T-helper 2 cell (primary cell): ENCODE measurements around the gene TOX3.

ENCODE experiments used
- DNase-seq, 5 experiments: peaks; one replicate each; pipeline versions ENCODE4 v3.0.0 to v3.0.0-alpha.2; 2012 to 2022

The TOX3 gene

DNA sequence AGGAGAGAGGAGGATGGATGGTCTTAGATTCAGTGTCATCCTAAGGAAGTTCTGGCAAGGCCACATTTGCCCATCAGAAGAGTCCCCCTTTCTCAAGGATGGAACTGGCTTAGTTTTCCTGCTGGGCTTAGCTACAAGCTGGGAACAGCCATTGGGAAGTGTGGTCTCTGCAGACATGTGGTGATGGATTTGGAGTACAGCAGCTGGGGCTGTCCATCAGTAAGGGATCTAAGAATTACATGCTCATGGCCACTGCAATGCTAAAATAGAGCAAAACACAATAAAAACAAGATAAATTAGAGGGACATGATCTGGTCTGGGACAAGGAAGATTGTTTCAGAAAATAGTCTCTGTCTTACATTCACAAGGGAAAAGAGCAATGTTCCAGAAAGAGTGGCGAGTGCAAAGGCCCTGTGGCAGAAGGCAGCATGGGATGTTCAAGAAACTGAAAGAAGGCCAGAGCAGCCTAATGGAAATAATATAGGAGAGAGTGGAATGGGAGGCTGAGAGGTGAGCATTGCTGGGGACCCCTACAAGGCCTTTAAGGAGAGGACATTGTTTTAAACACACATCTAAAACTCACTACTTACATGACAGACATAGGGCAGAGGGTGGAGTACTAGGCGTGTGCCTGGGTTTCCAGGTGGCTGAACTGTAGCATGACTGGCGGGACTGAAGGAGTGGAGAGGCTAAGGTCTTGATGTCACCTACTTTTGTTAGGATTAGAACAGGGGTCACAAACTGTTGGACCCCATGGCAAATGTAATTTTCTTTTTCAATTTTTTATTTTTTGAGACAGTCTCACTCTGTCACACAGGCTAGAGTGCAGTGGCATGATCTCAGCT lies 17.0 kb upstream of the TOX3 start:
- DNase-seq, result no peak

DNA sequence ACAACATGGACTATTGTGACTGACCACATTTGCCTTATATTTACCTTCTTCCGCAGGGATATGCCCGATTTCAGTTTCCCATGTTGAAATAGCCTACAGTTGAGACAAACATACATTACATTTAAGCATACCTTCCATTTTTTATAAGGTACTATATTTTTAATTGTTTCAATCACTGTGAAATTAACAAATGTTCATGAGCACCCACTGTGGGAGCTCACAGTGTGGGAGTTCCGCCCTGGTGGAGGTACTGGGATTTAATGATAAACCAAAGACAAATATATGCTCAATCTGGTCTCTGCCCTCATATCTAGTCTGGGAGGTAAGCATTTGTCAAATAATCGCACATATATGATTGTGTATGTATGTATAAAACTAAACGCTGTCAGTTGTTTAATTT lies 15.8 kb upstream of the TOX3 start:
- no peak for DNase-seq

DNA sequence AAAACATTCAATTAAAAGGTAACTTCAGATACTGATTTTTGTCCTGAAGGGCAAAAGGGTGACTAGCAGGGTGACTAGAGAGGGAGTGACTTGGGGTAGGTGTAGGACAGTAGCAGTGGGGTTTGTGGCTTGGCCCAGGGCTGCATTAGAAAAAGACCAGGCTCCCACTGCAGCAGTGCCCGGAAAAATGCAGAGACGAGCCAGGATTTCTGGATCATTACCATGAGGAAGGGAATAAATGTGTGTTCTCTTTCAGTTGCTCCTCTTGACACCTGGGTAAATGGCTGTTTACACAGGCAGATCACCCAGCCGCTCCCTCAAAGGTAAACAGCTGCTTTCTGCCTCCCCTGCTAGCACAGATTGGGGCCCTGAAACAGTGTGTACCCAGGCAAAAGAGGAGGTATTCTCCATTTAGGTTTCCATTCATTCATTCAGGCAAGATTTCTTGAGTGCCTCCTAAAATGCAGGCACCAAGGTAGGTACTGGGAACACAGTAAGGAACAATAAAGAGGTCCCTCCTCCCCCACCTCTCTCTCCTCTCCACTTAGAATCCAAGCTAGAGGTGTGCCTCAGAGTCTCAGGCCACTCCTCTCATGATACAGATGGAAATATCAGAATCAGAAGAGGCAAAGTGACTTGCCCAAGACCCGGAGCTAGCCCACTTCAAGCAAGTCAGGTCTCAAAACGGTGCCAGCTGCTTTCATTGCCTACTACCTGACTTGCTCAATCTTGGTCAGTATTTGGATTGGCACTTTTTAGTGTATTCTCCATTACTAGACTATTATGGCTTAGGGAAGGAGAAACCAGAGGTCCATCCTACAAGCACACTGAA lies 15.2 kb upstream of the TOX3 start:
- no peak for DNase-seq

DNA sequence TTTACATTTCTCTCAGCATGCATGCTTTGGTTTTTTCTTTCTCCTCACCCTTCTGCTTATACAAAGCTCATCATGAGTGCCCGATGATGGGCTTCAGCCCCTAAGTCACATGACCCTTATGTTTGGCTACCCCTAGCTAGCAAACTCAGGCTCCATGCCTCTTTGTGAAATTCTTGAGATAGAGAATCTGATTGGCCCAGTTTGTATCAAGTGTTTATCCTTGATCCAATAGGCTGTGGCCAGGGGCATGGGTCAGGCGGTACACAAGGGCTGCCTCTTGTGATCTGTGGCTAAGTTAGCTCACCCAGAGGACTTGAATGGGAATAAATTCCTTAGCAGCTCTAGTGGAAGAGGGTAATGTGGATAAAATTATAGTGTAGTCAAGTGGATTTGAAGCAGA lies 11.5 kb upstream of the TOX3 start:
- no peak for DNase-seq

DNA sequence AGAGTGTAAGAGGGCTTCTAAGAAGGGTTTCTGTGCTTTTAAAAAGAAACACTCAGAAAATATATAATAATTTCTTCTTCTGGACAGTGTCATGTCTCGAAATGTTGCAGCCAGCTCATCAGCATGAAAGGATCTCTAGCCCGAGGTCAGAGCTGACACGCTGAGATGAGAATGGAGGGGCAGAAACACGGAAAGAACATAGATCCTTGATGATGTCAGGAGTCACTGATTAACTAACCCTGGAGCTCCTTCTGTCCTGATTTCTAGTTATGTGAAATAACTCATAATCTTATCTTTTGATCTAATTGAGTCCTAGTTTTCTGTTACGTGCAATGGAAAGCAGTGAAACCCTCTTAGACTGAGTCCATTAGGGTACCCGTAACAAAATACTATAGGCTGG lies 10.3 kb upstream of the TOX3 start:
- DNase-seq, result no peak

DNA sequence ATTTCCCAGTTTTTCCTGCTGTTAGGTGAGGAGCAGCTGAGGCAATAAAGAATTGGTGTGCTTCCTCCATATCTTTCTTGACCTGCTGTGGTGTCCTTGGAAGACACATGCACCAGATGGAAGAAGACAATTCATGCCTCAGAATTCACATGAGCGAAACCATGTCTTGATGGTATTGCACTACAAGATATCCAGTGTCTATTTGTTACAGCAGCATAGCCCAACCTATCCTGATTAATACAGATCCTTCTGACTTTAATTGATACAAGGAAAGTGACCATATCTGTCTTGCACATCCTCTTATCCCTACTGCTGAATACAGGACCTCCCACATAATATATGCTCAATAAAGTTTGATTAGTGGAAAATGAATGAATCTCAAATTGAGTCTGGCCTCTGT lies 9.1 kb upstream of the TOX3 start:
- DNase-seq, result no peak

DNA sequence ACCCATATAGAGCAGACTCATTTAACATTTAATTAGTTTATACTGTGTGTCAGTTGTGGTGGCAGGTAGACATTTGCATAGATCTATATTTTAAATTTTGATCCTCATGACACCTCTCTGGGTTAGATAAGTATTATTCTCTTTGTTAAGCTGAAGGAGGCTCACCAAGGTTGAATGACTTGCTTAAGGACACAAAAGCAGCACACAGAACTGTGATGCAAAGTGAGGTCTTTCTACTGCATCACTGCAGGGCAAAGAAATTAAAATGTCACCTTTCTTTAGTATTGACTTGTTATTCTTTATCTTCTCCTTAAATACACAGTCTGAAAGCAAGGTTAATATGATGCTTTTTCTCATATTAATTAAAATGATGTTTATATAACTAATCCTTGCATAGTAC lies 8.6 kb upstream of the TOX3 start:
- no peak for DNase-seq

DNA sequence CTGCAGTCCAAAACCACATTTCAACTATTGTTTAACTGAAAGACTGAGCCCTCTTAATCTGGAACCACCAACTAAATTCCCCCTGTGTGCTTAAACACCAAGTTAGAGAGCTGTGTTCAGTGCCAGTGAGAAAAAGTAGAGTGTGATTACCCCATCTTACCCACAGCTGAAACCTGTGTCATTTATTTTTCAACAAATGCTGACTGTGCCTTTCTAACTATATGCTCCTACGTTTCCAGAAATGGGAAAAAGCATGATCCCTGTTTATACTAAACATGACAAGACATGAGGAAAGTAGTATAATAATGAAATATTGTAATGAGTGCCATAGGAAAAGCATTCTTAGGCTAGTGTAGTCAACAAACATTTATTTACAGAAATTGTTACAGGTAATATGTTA lies 7.4 kb upstream of the TOX3 start:
- no peak for DNase-seq

DNA sequence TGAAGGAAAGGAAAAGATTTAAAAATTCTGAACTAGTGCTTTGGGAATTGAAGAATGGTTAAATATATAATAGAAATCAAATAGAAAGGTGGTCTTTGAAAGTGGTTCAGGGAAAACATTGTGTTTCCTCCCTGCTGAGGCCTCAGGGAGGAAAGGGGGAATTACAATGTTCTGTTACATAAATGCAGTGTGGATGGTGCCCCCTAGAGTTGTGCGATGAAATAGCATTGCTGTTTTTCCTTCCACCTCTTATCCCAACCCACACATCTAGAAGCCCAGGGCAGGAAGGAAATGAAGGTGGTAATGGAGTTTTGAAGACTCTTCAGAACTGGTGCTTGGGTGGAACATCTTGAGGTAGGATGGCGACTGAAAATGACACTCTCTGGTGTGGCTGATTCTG lies 6.4 kb upstream of the TOX3 start:
- DNase-seq, result no peak

DNA sequence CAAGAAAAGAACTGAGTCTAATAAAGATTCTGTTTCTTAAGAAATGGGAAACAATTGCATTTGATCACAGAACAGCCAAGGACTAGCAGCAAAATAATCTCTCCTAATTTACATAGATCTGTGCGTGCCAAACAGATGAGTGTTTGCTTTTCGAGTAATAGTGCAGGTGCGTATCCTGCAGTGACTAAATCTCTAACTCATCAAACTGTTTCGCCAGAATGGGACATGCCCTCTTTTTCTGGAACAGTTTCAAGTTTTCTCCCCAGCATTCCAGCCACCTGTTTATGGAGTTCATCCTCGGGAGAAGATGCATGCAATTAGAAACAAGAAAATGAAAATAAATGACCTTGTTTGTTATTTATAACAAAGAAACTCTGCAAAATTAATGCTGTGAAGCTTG lies 5.7 kb upstream of the TOX3 start:
- DNase-seq, result no peak

DNA sequence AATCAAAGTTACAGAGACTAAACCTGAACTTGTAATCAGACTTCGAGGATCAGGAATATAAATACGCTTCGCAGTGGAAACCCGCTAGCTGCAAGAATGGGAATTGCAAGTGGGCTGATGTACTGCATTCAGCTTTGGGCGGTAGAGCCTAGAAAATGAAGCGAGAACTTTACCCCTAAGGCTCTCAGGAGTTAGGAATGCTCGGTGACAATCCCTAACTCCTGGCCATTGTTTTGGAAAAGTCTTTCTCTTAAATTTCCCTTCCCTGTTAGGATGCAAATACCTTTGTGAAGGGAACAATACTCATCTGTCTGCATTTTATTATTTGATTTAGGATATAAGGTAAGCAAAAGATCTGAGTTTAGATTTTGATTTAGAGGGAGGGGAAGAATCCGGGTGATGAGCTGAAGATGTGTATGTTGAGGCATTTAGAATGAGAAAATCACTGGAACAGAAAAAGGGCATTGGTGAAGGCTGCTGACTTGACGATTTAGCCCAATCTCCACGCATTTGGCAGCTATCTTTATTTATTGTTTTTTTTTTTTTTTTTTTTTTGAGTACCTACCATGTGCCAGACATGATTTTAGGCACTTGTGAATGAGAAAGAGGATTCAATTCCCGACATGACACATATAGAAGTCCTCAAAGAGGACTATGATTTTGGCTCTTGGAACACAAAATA lies 2.2 kb upstream of the TOX3 start:
- DNase-seq, result no peak

DNA sequence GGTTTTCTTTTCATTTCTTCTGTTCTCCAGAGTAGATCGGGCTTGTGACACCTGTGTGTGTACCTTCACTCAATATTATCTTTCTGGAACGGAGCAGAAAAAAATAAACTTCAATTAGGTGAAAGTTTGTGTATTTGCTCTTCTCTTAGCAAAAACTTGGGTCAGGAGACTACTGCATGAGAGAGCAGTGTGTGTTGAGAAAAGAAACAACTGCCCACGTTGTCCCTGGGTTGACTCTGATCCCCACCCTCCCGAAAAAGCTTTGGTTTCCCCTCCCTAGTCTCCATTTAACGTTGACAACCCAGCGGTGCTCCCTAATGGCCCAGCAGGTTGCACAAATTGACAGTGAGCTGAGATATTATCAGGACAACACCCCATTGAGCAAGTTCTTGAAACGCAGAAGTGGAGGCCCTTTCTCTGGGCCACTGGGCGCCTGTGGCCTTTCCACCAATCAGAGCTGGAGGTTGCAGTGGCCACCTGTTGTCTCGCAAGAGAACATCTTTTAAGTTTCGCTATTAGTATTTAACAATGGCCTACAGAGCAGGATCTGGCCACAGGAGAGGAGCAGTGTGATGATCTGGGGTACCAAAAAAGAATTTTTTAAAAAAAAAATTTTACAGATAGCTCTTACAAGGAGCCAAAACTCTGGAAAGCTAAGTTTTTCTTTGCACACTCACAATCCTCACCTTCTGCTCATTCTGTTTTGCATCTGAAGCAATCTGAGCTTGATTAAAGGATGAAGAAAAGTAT lies 1.5 kb upstream of the TOX3 start:
- DNase-seq, result no peak

DNA sequence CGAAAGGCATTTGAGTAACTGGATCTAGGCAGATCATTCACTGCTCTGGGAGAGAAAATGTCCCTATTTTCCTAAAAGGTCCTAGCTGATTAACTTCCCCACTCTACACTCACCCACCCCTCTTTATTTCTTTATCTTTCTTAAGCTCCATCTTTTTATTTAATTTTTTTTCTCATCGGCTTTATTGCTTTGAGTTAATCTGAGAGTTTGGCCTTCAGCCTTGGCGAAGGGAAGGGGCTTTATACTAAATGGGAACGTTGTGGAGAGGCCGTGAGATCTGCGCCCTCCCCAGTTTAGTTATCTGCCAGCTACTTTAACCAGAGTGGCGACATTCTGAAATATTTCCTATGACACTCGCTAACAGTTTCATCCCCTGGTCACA lies 882 bp upstream of the TOX3 start:
- no peak for DNase-seq

DNA sequence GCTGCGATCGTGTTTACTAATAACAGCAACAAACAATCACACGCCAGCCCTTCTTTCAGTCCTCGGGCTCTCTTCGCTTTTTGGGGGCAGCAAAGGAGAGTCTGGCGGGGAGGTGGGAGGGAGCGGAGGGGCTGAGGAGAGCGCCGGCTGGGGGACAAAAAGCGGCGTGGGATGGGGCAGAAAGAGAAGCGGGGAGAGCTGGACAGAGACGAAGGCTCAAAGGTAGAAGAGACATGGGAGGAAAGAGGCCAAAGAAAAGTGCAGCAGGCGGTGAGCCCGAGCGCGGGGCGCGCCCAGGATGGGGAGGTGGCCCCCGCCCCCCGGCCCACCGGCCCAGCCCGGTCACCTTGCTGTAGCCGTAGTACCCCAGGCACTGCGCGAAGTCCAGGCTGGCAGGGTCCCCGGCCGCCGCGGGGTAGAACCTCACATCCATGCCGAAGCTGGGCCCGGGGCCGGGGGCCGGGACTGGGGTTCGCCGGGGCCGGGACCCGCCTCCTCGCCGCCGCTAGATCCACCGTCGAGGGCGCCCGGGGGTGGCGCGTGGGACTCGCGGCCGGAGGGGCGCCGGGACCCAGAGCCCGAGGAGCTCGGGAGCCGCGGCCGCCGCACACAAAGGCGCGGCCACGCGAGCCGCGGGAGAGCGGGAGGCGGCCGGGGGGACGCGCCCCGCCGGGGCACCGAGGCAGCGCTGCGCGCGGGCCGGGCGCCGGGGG lies 496 bp downstream of the TOX3 start:
- DNase-seq, result no peak

DNA sequence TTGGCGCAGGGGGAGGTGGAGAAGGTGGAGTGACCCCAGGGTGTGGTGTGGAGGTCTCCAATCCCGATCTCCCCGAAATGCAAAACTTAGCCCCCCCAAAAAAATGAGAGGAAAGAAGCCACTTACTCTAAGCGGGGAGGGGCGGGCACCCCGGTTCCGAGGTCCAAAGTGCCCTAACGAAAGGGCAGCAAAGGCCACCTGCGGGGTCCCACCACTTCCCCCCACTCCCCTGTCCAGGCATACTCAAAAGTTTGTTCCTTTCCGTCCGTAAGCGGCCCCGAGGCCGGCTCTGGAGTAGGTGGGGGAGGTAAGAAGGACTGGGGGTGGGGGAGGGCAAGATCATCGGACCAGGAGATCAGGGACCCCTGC lies 1.1 kb downstream of the TOX3 start:
- no peak for DNase-seq

DNA sequence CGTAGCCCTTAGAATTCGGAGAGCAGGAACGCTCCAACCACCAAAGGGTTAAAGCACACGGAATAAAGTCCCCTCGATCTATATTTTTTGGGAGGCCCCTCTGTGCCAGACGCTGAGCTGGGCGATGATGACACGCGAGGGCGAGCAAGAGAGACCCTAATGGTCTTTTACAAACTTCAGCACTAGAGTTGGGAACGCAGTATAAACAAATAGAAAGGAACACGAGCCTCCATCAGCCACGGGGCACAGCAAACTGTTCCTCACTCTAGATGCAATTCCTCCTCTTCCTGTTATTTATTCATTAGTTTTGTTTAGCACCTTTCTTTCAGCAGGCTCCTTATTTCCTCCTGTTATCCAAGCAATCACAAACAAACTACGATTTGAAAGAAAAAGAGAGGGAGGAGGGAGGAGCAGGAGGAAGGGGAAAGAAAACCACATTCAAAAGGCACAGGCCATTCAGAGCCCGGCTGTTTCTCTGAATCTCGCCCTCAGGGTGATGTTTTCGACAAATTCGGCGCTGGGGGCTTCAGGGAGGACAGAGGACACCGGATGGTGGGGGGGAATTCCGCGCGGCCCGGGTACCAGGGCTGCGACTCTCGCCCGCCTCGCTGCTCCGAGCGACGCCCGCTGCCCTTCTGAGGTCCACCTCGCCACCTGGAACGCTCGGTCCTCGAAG lies 1.6 kb downstream of the TOX3 start:
- no peak for DNase-seq

DNA sequence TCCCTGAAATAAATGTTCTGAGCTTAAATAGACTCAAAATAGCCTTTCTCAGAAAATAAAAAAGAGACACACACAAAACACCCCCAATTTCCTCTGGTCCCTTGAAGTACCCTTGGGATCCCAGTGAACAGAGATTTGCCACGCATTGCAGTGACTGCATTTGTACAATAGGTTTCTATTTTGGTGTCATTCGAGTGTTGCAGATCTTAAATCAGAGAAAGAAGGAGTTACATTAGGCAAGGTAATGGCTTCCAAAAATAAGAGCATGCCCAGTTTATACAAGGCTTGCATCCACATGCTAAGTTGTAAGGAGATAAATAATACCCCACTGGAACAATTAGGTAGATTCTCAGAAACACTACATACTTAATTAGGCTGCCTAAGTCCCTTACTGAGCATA lies 2.2 kb downstream of the TOX3 start:
- no peak for DNase-seq

DNA sequence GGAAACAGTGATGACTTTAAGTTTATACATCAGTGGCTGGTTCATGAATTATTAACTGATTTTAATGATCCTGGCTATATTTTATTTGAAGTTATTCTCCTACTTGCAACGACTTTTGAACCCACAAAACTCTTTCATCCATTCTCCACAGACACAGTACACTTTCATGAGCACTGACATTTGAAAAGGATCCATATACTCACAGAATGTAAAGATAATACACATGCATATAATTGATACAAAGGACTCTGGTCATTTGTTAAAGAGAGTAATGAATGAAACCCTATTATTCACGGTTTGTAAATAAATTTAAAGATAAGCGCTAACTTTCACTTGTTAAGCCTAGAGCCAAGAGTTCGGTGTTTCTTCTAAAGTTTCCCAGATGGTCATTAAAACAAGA lies 3.3 kb downstream of the TOX3 start:
- DNase-seq, result no peak

DNA sequence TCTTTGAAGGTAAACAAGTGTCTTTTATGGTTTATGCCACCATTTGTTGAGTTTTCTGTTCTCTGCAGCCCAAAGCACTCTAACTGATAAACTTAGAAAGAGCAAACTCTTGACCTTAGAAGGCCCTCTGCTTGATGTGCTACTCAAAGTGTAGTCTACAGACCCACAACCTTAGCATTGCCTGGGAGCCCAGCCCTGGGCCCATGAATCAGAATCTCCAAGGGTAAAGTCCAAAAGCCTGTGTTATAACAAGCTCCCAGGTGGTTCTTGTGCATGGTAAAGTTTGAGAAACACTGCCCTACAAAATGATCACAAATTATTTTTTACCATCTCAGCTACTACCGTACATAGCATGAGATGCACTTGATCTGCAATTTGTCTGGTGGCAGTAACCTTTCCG lies 6.0 kb downstream of the TOX3 start:
- DNase-seq, result no peak

DNA sequence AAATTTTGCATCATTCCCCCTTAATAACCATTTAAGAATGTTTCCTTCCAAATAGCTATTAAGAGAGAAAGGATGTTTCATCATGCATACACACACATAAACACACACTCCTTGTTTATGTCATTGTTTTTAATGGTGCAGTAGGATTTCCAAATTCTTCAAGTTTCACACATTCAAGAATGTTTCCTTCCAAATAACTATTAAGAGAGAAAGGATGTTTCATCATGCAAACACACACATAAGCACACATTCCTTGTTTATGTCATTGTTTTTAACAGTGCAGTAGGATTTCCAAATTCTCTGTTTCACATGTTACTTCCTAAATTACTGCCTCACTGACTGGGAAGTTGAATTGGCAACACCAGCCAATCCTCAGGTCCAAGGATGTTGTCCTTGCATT lies 7.8 kb downstream of the TOX3 start:
- no peak for DNase-seq

DNA sequence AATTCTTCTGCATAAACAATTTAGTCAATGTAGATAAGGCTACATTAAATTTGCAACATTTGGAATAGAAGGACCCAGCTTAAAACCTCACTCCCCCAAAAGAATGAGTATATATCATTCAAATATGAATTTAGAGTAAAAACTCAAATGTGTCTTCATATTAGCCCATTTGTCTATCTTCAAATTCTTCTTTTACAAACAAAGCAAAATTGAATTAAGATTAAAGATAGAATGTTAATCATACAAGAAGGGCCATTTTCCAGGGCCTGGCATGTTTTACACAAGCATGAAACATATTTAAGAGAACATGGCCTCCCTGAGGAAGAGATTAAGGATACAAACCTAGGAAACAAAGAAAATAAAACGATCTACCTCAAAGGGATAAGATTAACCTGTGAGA lies 8.4 kb downstream of the TOX3 start:
- DNase-seq, result no peak

DNA sequence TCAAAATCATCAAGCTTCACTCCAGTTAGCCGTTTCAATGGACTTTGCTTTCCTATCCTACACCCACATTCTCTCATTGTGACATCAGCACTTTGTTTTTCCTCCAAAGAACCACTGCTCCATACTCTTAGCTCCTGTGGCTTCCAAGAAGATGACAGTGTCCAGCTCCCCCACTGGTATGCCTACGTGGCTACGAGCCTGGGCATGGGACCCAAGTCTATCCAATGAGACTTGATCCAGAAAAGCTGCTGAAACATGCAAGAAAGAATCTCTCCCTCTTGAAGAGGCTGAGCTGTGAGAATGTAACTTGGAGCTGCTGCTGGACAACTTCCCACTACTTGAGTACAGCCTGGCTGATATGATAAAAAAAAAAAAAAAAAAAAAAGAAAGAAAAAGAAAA lies 9.4 kb downstream of the TOX3 start:
- no peak for DNase-seq
